ENCODE data around the gene HOXC11. TPM values are rescaled to one million over a fixed set of nuclear protein-coding genes. Genes with fewer than 3 reads are reported as not detected.

The HOXC11 gene
- total and polyA plus RNA-seq, 2 of the 4 experiments (the other 2 are of a cell fraction): not detected

DNA sequence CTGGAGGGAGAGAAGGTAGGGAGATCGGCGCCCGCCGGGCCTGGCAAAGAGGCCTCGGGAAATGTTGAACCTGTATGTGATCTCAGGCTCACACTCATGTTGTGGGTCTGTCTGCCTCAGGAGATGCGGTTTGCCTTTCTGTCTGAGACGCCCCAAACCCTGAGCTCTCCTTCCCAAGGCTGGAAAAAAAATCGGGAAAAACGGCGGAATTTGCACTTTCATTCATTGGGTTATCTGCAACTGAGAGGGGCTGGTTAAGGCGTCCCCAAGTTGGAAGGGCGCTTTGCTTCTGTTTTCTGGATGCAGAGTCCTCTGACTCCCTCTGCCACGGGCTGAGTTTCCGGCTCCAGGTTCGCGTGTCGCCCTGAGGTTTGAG, 22.1 kb downstream of the HOXC11 start:
- TF ChIP-seq, protein P1, sequence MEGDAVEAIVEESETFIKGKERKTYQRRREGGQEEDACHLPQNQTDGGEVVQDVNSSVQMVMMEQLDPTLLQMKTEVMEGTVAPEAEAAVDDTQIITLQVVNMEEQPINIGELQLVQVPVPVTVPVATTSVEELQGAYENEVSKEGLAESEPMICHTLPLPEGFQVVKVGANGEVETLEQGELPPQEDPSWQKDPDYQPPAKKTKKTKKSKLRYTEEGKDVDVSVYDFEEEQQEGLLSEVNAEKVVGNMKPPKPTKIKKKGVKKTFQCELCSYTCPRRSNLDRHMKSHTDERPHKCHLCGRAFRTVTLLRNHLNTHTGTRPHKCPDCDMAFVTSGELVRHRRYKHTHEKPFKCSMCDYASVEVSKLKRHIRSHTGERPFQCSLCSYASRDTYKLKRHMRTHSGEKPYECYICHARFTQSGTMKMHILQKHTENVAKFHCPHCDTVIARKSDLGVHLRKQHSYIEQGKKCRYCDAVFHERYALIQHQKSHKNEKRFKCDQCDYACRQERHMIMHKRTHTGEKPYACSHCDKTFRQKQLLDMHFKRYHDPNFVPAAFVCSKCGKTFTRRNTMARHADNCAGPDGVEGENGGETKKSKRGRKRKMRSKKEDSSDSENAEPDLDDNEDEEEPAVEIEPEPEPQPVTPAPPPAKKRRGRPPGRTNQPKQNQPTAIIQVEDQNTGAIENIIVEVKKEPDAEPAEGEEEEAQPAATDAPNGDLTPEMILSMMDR (conservative IDR thresholded peaks at IDR 0.05; ENCODE audit: low read depth, low read length): no peak
- H3K27ac ChIP-seq (ENCODE audit: insufficient read depth, low read length): no peak overlapping the region
- no peak overlapping the region for H3K14ac ChIP-seq (replicated peaks; ENCODE audit: low read depth, low read length)
- H3K36me3 ChIP-seq (ENCODE audit: control insufficient read depth, insufficient read depth, low read length): no peaks in the 10 kb centered on the region
- POLR2A ChIA-PET (ENCODE audit: unreplicated experiment): no interaction called here
- H3K9ac ChIP-seq (ENCODE audit: low read depth, low read length): no peak overlapping the region
- no peak overlapping the region for H3K4ac ChIP-seq (ENCODE audit: low read depth, low read length)
- ATAC-seq (ENCODE audit: low read depth): no peak
- H2AK9ac ChIP-seq (replicated peaks; ENCODE audit: low read depth, low read length, poor library complexity): peak overlapping the region; percentile 14
- no peak overlapping the region for H3K4me2 ChIP-seq (ENCODE audit: low read depth, low read length)
- no peak overlapping the region for H2BK20ac ChIP-seq (ENCODE audit: low read depth, low read length)
- no peak overlapping the region for H3K4me3 ChIP-seq (ENCODE audit: insufficient read depth, low read depth, low read length)
- BruUV-seq (replicated peaks): no TSS peak
- no peaks in the 10 kb centered on the region for H3K9me1 ChIP-seq (ENCODE audit: insufficient read depth, low read length)
- no peak overlapping the region for H4K5ac ChIP-seq (ENCODE audit: low read depth, low read length)
- in situ Hi-C loops (cut with MboI; ENCODE audit: low sequenced_read_pairs) (loop anchor here (10.0 kb wide), 2 partner anchors 230 to 380 kb away; no protein-coding TSS in a partner anchor), dilution Hi-C loops (cut with HindIII; ENCODE audit: low sequenced_read_pairs, unreplicated experiment) (no loop called here), intact Hi-C loops (cut with micrococcal nuclease) (no loop called here)
- no peak overlapping the region for H4K91ac ChIP-seq (ENCODE audit: insufficient read depth, low read depth, low read length)
- 14% methylated on average over 11 of the region's 17 CpGs; no CpG with 5 or more reads in 1 of the 2 experiments for WGBS, 2 experiments (ENCODE audit: extremely low coverage in 2 of 2, insufficient read length in 1 of 2)
- H3K9me3 ChIP-seq (ENCODE audit: control insufficient read depth, insufficient read depth, low read length): peaks cover 21% of the 10 kb centered on the region
- no peaks in the 10 kb centered on the region for H3K79me1 ChIP-seq (ENCODE audit: low read depth in 1 of 2, low read length in 2 of 2)
- no peak overlapping the region for H2BK120ac ChIP-seq (ENCODE audit: low read depth, low read length)
- CTCF ChIA-PET: no interaction called here
- no peak overlapping the region for H3K18ac ChIP-seq (ENCODE audit: low read depth, low read length)
- no peak for DNase-seq
- peaks cover 2% of the 10 kb centered on the region; the same call in 1 of the 2 replicates for H3K4me1 ChIP-seq (ENCODE audit: control insufficient read depth, insufficient read depth, low read length)
- H3K27me3 ChIP-seq (ENCODE audit: control insufficient read depth, insufficient read depth, low read length): peaks cover 98% of the 10 kb centered on the region
- no peak overlapping the region; the same call in 1 of the 2 replicates for H3K23ac ChIP-seq (ENCODE audit: low read depth, low read length)
- H2BK15ac ChIP-seq (ENCODE audit: low read depth, low read length): no peak overlapping the region
- no peak overlapping the region for H2BK5ac ChIP-seq (ENCODE audit: low read depth, low read length, poor library complexity, severe bottlenecking)
- H4K8ac ChIP-seq (ENCODE audit: low read depth in 2 of 2, low read length in 2 of 2): no peak overlapping the region
- H2AK5ac ChIP-seq (ENCODE audit: low read depth, low read length): no peak overlapping the region
- no peaks in the 10 kb centered on the region; the same call in 1 of the 2 replicates for H4K20me1 ChIP-seq (ENCODE audit: insufficient read depth, low read length)
- no peak overlapping the region for H3K56ac ChIP-seq (ENCODE audit: extremely low read depth, insufficient read depth, low read length)
- H2AFZ ChIP-seq (replicated peaks; ENCODE audit: low read length, poor library complexity): no peak overlapping the region
